ENCODE data around the gene PRR11.
"Not testable (repeated sequence)": the region's sequence is repeated elsewhere in the genome, so short reads cannot be mapped to it uniquely, and the experiment has no call there.

The PRR11 gene

GRCh38 chr17:59155439-59156177 is at the start of gene PRR11:
Gene PRR11 (plus strand): TSS chr17:59155746. CDS start chr17:59169753, 14,007 bp downstream.
- DNase-seq (ENCODE audit: low read depth in 2 of 2, low spot score in 1 of 2): peak; percentile 62 to 83

- peak; percentile 26 to 54 for DNase-seq (ENCODE audit: low read depth in 2 of 2, low spot score in 1 of 2)
Measured at GRCh38 chr17:59105852-59106462, 49.6 kb upstream of the PRR11 start.

GRCh38 chr17:59106463-59107305 is 48.9 kb upstream of the PRR11 start, which contains the start of gene TRIM37:
Gene TRIM37 (minus strand): TSS chr17:59106880. CDS start chr17:59106461, 419 bp downstream.
- peak; percentile 93 to 97 for DNase-seq (ENCODE audit: low read depth in 2 of 2, low spot score in 1 of 2)

- DNase-seq (ENCODE audit: low read depth in 2 of 2, low spot score in 1 of 2): no peak
Measured at GRCh38 chr17:59107306-59107670, 48.3 kb upstream of the PRR11 start.

GRCh38 chr17:59108400-59109102 is 47.0 kb upstream of the PRR11 start:
- no peak for DNase-seq (ENCODE audit: low read depth in 2 of 2, low spot score in 1 of 2)

- no peak for DNase-seq (ENCODE audit: low read depth in 2 of 2, low spot score in 1 of 2)
Measured at GRCh38 chr17:59110973-59111372, 44.6 kb upstream of the PRR11 start.

GRCh38 chr17:59111539-59111938 is 44.0 kb upstream of the PRR11 start:
- no peak for DNase-seq (ENCODE audit: low read depth in 2 of 2, low spot score in 1 of 2)

GRCh38 chr17:59115474-59115873 is 40.1 kb upstream of the PRR11 start:
- no peak for DNase-seq (ENCODE audit: low read depth in 2 of 2, low spot score in 1 of 2)

GRCh38 chr17:59121901-59122480 is 33.6 kb upstream of the PRR11 start:
- no peak for DNase-seq (ENCODE audit: low read depth in 2 of 2, low spot score in 1 of 2)

- no peak for DNase-seq (ENCODE audit: low read depth in 2 of 2, low spot score in 1 of 2)
Measured at GRCh38 chr17:59124665-59125064, 30.9 kb upstream of the PRR11 start.

GRCh38 chr17:59126809-59127417 is 28.6 kb upstream of the PRR11 start:
- DNase-seq (ENCODE audit: low read depth in 2 of 2, low spot score in 1 of 2): no peak

GRCh38 chr17:59129814-59130213 is 25.7 kb upstream of the PRR11 start:
- DNase-seq (ENCODE audit: low read depth in 2 of 2, low spot score in 1 of 2): no peak

GRCh38 chr17:59131131-59131530 is 24.4 kb upstream of the PRR11 start:
- DNase-seq (ENCODE audit: low read depth in 2 of 2, low spot score in 1 of 2): no peak

- DNase-seq (ENCODE audit: low read depth in 2 of 2, low spot score in 1 of 2): not testable (repeated sequence)
Measured at GRCh38 chr17:59138339-59138738, 17.2 kb upstream of the PRR11 start.

GRCh38 chr17:59139939-59140338 is 15.6 kb upstream of the PRR11 start:
- no peak for DNase-seq (ENCODE audit: low read depth in 2 of 2, low spot score in 1 of 2)

- no peak for DNase-seq (ENCODE audit: low read depth in 2 of 2, low spot score in 1 of 2)
Measured at GRCh38 chr17:59141860-59142259, 13.7 kb upstream of the PRR11 start.

GRCh38 chr17:59145571-59146096 is 9.9 kb upstream of the PRR11 start:
- no peak for DNase-seq (ENCODE audit: low read depth in 2 of 2, low spot score in 1 of 2)

- no peak for DNase-seq (ENCODE audit: low read depth in 2 of 2, low spot score in 1 of 2)
Measured at GRCh38 chr17:59149051-59149450, 6.5 kb upstream of the PRR11 start.

GRCh38 chr17:59149841-59150511 is 5.6 kb upstream of the PRR11 start:
- no peak for DNase-seq (ENCODE audit: low read depth in 2 of 2, low spot score in 1 of 2)

GRCh38 chr17:59151006-59151405 is 4.5 kb upstream of the PRR11 start:
- DNase-seq (ENCODE audit: low read depth in 2 of 2, low spot score in 1 of 2): no peak
